DLD1 (cell line): ENCODE data around the gene GADD45GIP1.

Source experiments
- in situ Hi-C: cut with HindIII; loops from 2 replicates; pipeline ENCODE4 v1.10.0; 2017; ENCODE audit warnings: low sequenced_read_pairs

GADD45GIP1 gene

GRCh38 chr19:12913851-12914690, 43.0 kb downstream of the GADD45GIP1 start:
- in situ Hi-C loops, result no loop called here

DNA sequence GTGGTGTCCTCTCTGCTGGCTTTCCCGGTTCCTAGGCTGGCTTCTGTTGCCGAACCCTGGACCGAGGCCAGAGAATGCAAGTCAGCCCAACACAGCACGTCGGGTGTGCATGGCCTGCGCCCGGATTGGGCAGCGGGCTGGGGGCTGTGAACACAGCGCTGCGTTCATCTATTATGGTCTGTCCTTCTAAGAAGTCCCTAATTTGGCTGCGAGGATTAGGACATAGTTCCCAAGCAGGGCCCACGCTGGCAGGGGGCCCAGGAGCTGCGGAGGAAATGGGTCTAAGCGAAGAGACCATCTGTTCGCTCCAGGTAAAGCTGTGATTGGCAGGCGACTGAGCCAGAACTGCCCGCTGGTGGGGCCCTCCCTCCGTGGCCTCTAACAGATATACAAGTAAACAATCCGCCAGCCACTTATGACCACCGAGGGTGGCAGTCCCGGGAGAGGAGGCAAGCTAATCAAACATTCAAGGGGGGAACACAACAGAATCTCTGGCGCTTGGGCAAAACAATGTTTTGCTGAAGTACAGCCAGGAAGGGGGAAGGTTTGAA, 43.9 kb downstream of the GADD45GIP1 start:
- in situ Hi-C loops, result no loop called here

DNA sequence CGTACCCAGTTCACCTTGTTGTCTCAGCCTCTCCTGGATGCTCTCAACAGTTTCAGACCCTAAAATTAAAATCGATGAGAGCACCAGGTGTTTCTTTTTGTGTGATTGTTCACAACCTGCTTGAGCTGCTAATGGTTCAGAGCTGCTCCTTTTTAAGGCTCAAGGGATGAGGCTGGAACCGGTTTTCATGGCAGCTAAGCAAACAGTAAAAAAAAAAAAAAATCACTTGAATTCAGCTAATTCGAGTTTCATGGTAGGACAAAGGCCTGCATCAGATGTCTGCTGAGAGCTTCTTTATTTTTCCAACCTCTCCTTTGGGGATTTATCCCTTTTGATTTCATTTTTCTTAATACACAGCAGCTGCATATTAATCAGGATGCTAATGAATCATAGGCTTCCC, 44.5 kb downstream of the GADD45GIP1 start:
- in situ Hi-C loops, result no loop called here

GRCh38 chr19:12907166-12907565, 49.9 kb downstream of the GADD45GIP1 start:
- in situ Hi-C loops, result no loop called here
